HepG2 (cell line): Measurements from ENCODE around the gene C11orf54. TPM values are rescaled to one million over a fixed set of nuclear protein-coding genes. Genes with fewer than 3 reads are reported as not detected.

Experiments
- CCDC6 ChIP-seq: sonication (generic); formaldehyde crosslinking; IDR thresholded peaks from 2 replicates; pipeline ENCODE4 v1.8.1; 2022; ENCODE audit warnings: mild to moderate bottlenecking, missing genetic modification reagents, moderate library complexity
- ERF ChIP-seq: IDR thresholded peaks from 2 replicates; pipeline ENCODE4 v1.6.1; 2018; ENCODE audit warnings: missing biosample characterization, missing genetic modification reagents
- HDAC6 ChIP-seq: fragments of 200-600 bp; sonication (generic); IDR thresholded peaks from 2 replicates; pipeline ENCODE4 v1.7.0; 2017; ENCODE audit warnings: mild to moderate bottlenecking, antibody characterized with exemption, low read length, low read depth
- HNF4G ChIP-seq, 2 experiments: sonication (generic) in 1 of 2; formaldehyde crosslinking in 1 of 2; IDR thresholded peaks; 2 replicates each; pipeline versions ENCODE4 v1.4.0 to v1.6.1; 2011 to 2020; ENCODE audit warnings: borderline replicate concordance in 2 of 2, low read depth in 2 of 2, mild to moderate bottlenecking in 2 of 2, low read length in 1 of 2, missing genetic modification reagents in 1 of 2, moderate library complexity in 1 of 2
- KDM5B ChIP-seq: sonication (generic); formaldehyde crosslinking; IDR thresholded peaks from 2 replicates; pipeline ENCODE4 v1.4.0; 2020; ENCODE audit warnings: missing genetic modification reagents, mild to moderate bottlenecking, borderline replicate concordance
- KLF13 ChIP-seq: sonication (generic); formaldehyde crosslinking; IDR thresholded peaks from 2 replicates; pipeline ENCODE4 v1.4.0; 2020; ENCODE audit warnings: mild to moderate bottlenecking, missing genetic modification reagents
- KLF16 ChIP-seq, 2 experiments: sonication (generic) in 1 of 2; formaldehyde crosslinking in 1 of 2; IDR thresholded peaks; 2 replicates each; pipeline versions ENCODE4 v1.6.1 to v1.8.0; 2016 to 2023; ENCODE audit warnings: missing genetic modification reagents in 2 of 2, missing compliant biosample characterization in 1 of 2
- MAFK ChIP-seq, 2 experiments: IDR thresholded peaks in 1 of 2; conservative IDR thresholded peaks in 1 of 2; 2 replicates each; pipeline ENCODE4 v1.6.1; 2011; ENCODE audit warnings: improper control_type of control experiment in 2 of 2, low read length in 2 of 2
- NBN ChIP-seq: fragments of 450-650 bp; conservative IDR thresholded peaks from 2 replicates; pipeline ENCODE4 v1.6.1; 2017
- SATB2 ChIP-seq: sonication (generic); formaldehyde crosslinking; IDR thresholded peaks from 2 replicates; pipeline ENCODE4 v1.5.0; 2020; ENCODE audit warnings: missing genetic modification reagents
- SSRP1 ChIP-seq: IDR thresholded peaks from 2 replicates; pipeline ENCODE4 v1.6.1; 2016; ENCODE audit warnings: control low read depth
- TAF1 ChIP-seq: sonication (generic); formaldehyde crosslinking; IDR thresholded peaks from 2 replicates; pipeline ENCODE4 v1.4.0; 2020; ENCODE audit warnings: missing genetic modification reagents
- ZNF138 ChIP-seq: sonication (generic); formaldehyde crosslinking; IDR thresholded peaks from 2 replicates; pipeline ENCODE4 v1.5.0; 2020; ENCODE audit warnings: mild to moderate bottlenecking, low read depth, missing genetic modification reagents
- ZNF225 ChIP-seq: sonication (generic); formaldehyde crosslinking; IDR thresholded peaks from 2 replicates; pipeline ENCODE4 v1.4.0; 2020; ENCODE audit warnings: mild to moderate bottlenecking, missing genetic modification reagents
- ZNF30 ChIP-seq: sonication (generic); formaldehyde crosslinking; IDR thresholded peaks from 2 replicates; pipeline ENCODE4 v1.5.0; 2020; ENCODE audit warnings: mild to moderate bottlenecking, missing genetic modification reagents
- ZSCAN30 ChIP-seq: sonication (generic); formaldehyde crosslinking; IDR thresholded peaks from 2 replicates; pipeline ENCODE4 v1.5.0; 2020; ENCODE audit warnings: mild to moderate bottlenecking, missing genetic modification reagents
- polyA plus RNA-seq, 8 experiments: library from polyadenylated mRNA; depleted of rRNA in 3 of 8; stranded (reverse) in 7 of 8; unstranded in 1 of 8; fragments of >200 nt; fragmentation: Illumina TruSeq in 4 of 8; extraction: Trizol in 4 of 8; gene quantifications; 2 replicates each; pipeline versions ENCODE4 v1.2.1 to v1.2.3, GENCODE V29; 2011 to 2016; ENCODE audit warnings: low read depth in 4 of 8, missing spikeins in 1 of 8, mixed read lengths in 1 of 8; ENCODE audit not compliant: insufficient read depth in 1 of 8
- total RNA-seq, 5 experiments: library from RNA; depleted of rRNA; stranded (reverse); fragments of >200 nt; fragmentation: Illumina TruSeq; extraction: Trizol; gene quantifications; 2 replicates each; pipeline ENCODE4 v1.2.3, GENCODE V29; 2016; ENCODE audit warnings: low read depth in 1 of 5
- TF ChIP-seq, protein P1 (sequence below): sonication (generic); formaldehyde crosslinking; IDR thresholded peaks from 2 replicates; pipeline ENCODE4 v1.5.1; 2020; ENCODE audit warnings: missing genetic modification reagents, mild to moderate bottlenecking, borderline replicate concordance
- TF ChIP-seq, protein P2 (sequence below): IDR thresholded peaks from 2 replicates; pipeline ENCODE4 v1.6.1; 2016; ENCODE audit warnings: low read depth
- TF ChIP-seq, protein P3 (sequence below): sonication (generic); formaldehyde crosslinking; IDR thresholded peaks from 2 replicates; pipeline ENCODE4 v1.8.1; 2022; ENCODE audit warnings: low read depth, mild to moderate bottlenecking, missing genetic modification reagents
- TF ChIP-seq, protein P4 (sequence below): sonication (generic); formaldehyde crosslinking; IDR thresholded peaks from 2 replicates; pipeline ENCODE4 v1.4.0; 2020; ENCODE audit warnings: missing genetic modification reagents

C11orf54 gene
- total and polyA plus RNA-seq, 2 of the 13 experiments (the other 11 are each of a cell fraction or from before 2014, with no cell fraction given), result 42.7 to 50.1 TPM

DNA sequence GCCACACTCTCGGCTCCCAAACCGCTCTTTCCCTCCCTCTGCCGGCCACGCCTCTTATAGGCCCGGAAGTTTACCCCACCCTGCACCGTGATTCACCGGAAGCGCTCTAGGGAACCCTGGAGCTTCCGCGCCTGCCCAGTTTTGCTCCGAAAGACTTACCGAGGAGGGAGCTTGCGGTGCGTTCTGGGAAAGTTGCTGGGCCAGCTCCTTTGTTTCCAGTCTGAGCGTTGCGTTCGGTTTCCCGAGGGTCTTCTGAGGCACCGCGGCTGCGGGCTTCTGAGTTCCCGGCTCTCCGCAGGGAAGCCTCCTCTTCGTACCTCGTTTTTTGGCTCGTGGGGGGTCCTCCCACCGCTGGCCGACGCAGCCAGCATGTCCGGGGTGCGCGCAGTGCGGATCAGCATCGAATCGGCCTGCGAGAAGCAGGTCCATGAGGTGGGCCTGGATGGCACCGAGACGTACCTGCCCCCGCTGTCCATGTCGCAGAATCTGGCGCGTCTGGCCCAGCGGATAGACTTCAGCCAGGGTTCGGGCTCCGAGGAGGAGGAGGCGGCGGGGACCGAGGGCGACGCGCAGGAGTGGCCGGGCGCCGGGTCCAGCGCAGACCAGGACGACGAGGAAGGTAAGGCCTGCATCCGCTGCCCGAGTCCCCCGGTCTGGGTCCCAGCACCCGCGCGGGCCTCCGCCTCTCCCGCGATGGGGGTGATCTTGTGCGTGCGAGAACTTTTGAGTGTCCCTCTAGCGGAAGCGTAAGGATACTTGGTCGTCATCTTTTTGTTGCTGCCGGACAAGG, 42.9 kb downstream of the C11orf54 start, which contains the start of gene MED17 (continued):
- TF ChIP-seq, protein P1, sequence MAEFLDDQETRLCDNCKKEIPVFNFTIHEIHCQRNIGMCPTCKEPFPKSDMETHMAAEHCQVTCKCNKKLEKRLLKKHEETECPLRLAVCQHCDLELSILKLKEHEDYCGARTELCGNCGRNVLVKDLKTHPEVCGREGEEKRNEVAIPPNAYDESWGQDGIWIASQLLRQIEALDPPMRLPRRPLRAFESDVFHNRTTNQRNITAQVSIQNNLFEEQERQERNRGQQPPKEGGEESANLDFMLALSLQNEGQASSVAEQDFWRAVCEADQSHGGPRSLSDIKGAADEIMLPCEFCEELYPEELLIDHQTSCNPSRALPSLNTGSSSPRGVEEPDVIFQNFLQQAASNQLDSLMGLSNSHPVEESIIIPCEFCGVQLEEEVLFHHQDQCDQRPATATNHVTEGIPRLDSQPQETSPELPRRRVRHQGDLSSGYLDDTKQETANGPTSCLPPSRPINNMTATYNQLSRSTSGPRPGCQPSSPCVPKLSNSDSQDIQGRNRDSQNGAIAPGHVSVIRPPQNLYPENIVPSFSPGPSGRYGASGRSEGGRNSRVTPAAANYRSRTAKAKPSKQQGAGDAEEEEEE, result no peak
- TF ChIP-seq, protein P2, sequence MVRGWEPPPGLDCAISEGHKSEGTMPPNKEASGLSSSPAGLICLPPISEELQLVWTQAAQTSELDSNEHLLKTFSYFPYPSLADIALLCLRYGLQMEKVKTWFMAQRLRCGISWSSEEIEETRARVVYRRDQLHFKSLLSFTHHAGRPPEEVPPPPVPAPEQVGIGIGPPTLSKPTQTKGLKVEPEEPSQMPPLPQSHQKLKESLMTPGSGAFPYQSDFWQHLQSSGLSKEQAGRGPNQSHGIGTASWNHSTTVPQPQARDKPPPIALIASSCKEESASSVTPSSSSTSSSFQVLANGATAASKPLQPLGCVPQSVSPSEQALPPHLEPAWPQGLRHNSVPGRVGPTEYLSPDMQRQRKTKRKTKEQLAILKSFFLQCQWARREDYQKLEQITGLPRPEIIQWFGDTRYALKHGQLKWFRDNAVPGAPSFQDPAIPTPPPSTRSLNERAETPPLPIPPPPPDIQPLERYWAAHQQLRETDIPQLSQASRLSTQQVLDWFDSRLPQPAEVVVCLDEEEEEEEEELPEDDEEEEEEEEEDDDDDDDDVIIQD (CRISPR knock-in tag), result peak; percentile 34; the same call in 1 of the 2 replicates
- TF ChIP-seq HDAC6, result no peak
- TF ChIP-seq NBN, result no peak
- TF ChIP-seq, protein P3, sequence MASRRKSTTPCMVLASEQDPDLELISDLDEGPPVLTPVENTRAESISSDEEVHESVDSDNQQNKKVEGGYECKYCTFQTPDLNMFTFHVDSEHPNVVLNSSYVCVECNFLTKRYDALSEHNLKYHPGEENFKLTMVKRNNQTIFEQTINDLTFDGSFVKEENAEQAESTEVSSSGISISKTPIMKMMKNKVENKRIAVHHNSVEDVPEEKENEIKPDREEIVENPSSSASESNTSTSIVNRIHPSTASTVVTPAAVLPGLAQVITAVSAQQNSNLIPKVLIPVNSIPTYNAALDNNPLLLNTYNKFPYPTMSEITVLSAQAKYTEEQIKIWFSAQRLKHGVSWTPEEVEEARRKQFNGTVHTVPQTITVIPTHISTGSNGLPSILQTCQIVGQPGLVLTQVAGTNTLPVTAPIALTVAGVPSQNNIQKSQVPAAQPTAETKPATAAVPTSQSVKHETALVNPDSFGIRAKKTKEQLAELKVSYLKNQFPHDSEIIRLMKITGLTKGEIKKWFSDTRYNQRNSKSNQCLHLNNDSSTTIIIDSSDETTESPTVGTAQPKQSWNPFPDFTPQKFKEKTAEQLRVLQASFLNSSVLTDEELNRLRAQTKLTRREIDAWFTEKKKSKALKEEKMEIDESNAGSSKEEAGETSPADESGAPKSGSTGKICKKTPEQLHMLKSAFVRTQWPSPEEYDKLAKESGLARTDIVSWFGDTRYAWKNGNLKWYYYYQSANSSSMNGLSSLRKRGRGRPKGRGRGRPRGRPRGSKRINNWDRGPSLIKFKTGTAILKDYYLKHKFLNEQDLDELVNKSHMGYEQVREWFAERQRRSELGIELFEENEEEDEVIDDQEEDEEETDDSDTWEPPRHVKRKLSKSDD (CRISPR knock-in tag), result no peak
- TF ChIP-seq ERF, result peak; percentile 83; the same call in 1 of the 2 replicates
- no peak; a peak in 1 of 4 replicates for TF ChIP-seq MAFK (conservative IDR thresholded peaks at IDR 0.05 in 1 of 2, IDR thresholded peaks at IDR 0.05 in 1 of 2; ENCODE audit: low read length in 2 of 2)
- peak; percentile 86 for TF ChIP-seq KDM5B (CRISPR knock-in tag)
- no peak for TF ChIP-seq HNF4G (IDR thresholded peaks at IDR 0.05; ENCODE audit: borderline replicate concordance, low read depth, low read length)
- no peak for TF ChIP-seq HNF4G (CRISPR knock-in tag; IDR thresholded peaks at IDR 0.05; ENCODE audit: borderline replicate concordance, low read depth)
- TF ChIP-seq, protein P4, sequence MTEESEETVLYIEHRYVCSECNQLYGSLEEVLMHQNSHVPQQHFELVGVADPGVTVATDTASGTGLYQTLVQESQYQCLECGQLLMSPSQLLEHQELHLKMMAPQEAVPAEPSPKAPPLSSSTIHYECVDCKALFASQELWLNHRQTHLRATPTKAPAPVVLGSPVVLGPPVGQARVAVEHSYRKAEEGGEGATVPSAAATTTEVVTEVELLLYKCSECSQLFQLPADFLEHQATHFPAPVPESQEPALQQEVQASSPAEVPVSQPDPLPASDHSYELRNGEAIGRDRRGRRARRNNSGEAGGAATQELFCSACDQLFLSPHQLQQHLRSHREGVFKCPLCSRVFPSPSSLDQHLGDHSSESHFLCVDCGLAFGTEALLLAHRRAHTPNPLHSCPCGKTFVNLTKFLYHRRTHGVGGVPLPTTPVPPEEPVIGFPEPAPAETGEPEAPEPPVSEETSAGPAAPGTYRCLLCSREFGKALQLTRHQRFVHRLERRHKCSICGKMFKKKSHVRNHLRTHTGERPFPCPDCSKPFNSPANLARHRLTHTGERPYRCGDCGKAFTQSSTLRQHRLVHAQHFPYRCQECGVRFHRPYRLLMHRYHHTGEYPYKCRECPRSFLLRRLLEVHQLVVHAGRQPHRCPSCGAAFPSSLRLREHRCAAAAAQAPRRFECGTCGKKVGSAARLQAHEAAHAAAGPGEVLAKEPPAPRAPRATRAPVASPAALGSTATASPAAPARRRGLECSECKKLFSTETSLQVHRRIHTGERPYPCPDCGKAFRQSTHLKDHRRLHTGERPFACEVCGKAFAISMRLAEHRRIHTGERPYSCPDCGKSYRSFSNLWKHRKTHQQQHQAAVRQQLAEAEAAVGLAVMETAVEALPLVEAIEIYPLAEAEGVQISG, result peak; percentile 87
- TF ChIP-seq SATB2 (CRISPR knock-in tag), result no peak
- peak; percentile 74; the same call in 1 of the 2 replicates for TF ChIP-seq ZNF225 (CRISPR knock-in tag)
- 0 out of 2 replicates have a peak, but pooled peaks have one; percentile 43 for TF ChIP-seq ZSCAN30 (CRISPR knock-in tag)
- no peak for TF ChIP-seq ZNF138 (CRISPR knock-in tag)
- 0 out of 2 replicates have a peak, but pooled peaks have one; percentile 13 for TF ChIP-seq CCDC6 (CRISPR knock-in tag)
- no peak for TF ChIP-seq ZNF30
- no peak for TF ChIP-seq SSRP1 (CRISPR knock-in tag)
- TF ChIP-seq KLF16 (CRISPR knock-in tag; IDR thresholded peaks at IDR 0.05), result peak; percentile 54 to 75; a peak in 2 of 4 replicates
- TF ChIP-seq TAF1 (CRISPR knock-in tag), result peak; percentile 87
- peak; percentile 24; the same call in 1 of the 2 replicates for TF ChIP-seq KLF13
